Loucy (cell line): Measurements from ENCODE around the gene NAT14.

Experiments
- EZH2phosphoT487 ChIP-seq: fragments of 200-600 bp; IDR thresholded peaks from 2 replicates; pipeline ENCODE4 v1.6.1; 2018; ENCODE audit warnings: antibody characterized with exemption, mild to moderate bottlenecking, moderate library complexity, borderline replicate concordance
- TF ChIP-seq, protein P1 (sequence below): fragments of 200-600 bp; sonication (generic); conservative IDR thresholded peaks from 2 replicates; pipeline ENCODE4 v1.5.1; 2014; ENCODE audit warnings: mild to moderate bottlenecking, antibody characterized with exemption, low read length

DNA sequence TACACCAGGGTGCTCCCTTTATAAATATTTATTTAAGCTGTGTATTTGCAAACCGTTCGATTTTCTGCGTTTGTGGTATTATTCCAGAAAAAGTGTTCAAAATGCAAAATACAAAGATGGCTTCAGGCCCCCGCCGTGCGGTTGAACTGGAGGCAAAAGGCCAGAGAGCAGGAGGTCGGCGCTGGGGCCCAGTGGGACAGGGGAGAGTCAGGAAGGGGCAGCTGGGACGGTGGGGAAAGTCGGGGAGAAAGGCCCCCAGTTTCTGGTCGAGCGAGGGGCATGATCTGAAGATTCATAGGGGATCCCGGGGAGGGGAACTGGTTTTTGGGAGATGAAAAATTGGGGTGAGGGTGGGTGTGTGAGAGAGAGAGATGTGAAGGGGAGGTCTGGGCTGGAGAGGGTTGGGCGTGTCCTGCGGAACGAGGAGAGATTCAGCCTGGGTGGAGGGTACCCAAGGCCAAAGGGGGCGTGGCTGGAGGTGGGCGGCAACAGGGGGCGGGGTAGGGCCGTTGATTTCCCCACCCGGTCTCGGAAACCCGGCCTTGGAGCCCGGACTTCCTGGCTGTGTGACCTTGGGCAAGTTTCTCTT, 24.2 kb upstream of the NAT14 start:
- TF ChIP-seq, protein P1, sequence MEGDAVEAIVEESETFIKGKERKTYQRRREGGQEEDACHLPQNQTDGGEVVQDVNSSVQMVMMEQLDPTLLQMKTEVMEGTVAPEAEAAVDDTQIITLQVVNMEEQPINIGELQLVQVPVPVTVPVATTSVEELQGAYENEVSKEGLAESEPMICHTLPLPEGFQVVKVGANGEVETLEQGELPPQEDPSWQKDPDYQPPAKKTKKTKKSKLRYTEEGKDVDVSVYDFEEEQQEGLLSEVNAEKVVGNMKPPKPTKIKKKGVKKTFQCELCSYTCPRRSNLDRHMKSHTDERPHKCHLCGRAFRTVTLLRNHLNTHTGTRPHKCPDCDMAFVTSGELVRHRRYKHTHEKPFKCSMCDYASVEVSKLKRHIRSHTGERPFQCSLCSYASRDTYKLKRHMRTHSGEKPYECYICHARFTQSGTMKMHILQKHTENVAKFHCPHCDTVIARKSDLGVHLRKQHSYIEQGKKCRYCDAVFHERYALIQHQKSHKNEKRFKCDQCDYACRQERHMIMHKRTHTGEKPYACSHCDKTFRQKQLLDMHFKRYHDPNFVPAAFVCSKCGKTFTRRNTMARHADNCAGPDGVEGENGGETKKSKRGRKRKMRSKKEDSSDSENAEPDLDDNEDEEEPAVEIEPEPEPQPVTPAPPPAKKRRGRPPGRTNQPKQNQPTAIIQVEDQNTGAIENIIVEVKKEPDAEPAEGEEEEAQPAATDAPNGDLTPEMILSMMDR: no peak
- TF ChIP-seq EZH2phosphoT487: no peak
